ENCODE measurements around the gene DHX58.

The DHX58 gene

GRCh38 chr17:42107124-42107523 is 5.4 kb downstream of the DHX58 start:
- TF ChIP-seq EP300 (IDR thresholded peaks at IDR 0.05; ENCODE audit: borderline replicate concordance) (no peak), TEAD4 (IDR thresholded peaks at IDR 0.05) (no peak), REST (IDR thresholded peaks at IDR 0.05; ENCODE audit: low read depth) (no peak)

GRCh38 chr17:42106009-42106408 is 6.5 kb downstream of the DHX58 start:
- TF ChIP-seq USF1 (IDR thresholded peaks at IDR 0.05), result no peak
- TF ChIP-seq MAX (IDR thresholded peaks at IDR 0.05), result no peak
- no peak for TF ChIP-seq RAD21 (IDR thresholded peaks at IDR 0.05; ENCODE audit: low read depth)
- no peak for TF ChIP-seq YY1 (IDR thresholded peaks at IDR 0.05; ENCODE audit: low read depth)
- no peak for TF ChIP-seq FOXM1 (IDR thresholded peaks at IDR 0.05; ENCODE audit: borderline replicate concordance, low read depth)
- TF ChIP-seq NFIC (IDR thresholded peaks at IDR 0.05), result no peak
- TF ChIP-seq REST (IDR thresholded peaks at IDR 0.05; ENCODE audit: low read depth), result no peak
- no peak for TF ChIP-seq EGR1 (IDR thresholded peaks at IDR 0.05)
- no peak for TF ChIP-seq CREB1 (IDR thresholded peaks at IDR 0.05; ENCODE audit: low read depth)
- no peak for TF ChIP-seq TEAD4 (IDR thresholded peaks at IDR 0.05)
- TF ChIP-seq CEBPB (IDR thresholded peaks at IDR 0.05), result no peak
- TF ChIP-seq TAF1 (IDR thresholded peaks at IDR 0.05; ENCODE audit: low read depth), result no peak
- TF ChIP-seq ZBTB7A (IDR thresholded peaks at IDR 0.05; ENCODE audit: low read depth), result no peak
- TF ChIP-seq EP300 (IDR thresholded peaks at IDR 0.05; ENCODE audit: borderline replicate concordance), result no peak
- no peak for TF ChIP-seq TCF12 (IDR thresholded peaks at IDR 0.05; ENCODE audit: low read depth)

- TF ChIP-seq YY1 (IDR thresholded peaks at IDR 0.05; ENCODE audit: low read depth) (no peak), REST (IDR thresholded peaks at IDR 0.05; ENCODE audit: low read depth) (no peak), EP300 (IDR thresholded peaks at IDR 0.05; ENCODE audit: borderline replicate concordance) (no peak), EGR1 (IDR thresholded peaks at IDR 0.05) (no peak), ZBTB7A (IDR thresholded peaks at IDR 0.05; ENCODE audit: low read depth) (no peak), USF1 (IDR thresholded peaks at IDR 0.05) (no peak), NFIC (IDR thresholded peaks at IDR 0.05) (no peak), TEAD4 (IDR thresholded peaks at IDR 0.05) (no peak), CEBPB (IDR thresholded peaks at IDR 0.05) (no peak), TCF12 (IDR thresholded peaks at IDR 0.05; ENCODE audit: low read depth) (no peak), TAF1 (IDR thresholded peaks at IDR 0.05; ENCODE audit: low read depth) (no peak), CREB1 (IDR thresholded peaks at IDR 0.05; ENCODE audit: low read depth) (no peak)
Measured at GRCh38 chr17:42104264-42104663, 8.2 kb downstream of the DHX58 start.

GRCh38 chr17:42103221-42103954 is 9.1 kb downstream of the DHX58 start:
- TF ChIP-seq TCF12 (IDR thresholded peaks at IDR 0.05; ENCODE audit: low read depth) (no peak), EGR1 (IDR thresholded peaks at IDR 0.05) (no peak), REST (IDR thresholded peaks at IDR 0.05; ENCODE audit: low read depth) (no peak)
